Stimulated activated CD8-positive, alpha-beta memory T cell treated with anti-CD3 and anti-CD28 coated beads, Interleukin-7, amount 100 ng/mL, for 1 hour (primary cell): ENCODE measurements around the gene HAUS7.

Experiments
- DNase-seq, 2 donors: peaks; one replicate each; pipeline ENCODE4 v3.0.0-alpha.2; 2020; ENCODE audit warnings: low read depth in 2 of 2

The HAUS7 gene

GRCh38 chrX:153499341-153499740 is 29.0 kb upstream of the HAUS7 start:
- no peak for DNase-seq

- DNase-seq: no peak
These were observed 28.1 kb upstream of the HAUS7 start for GRCh38 chrX:153498453-153498852.

- DNase-seq: no peak
These were observed 26.2 kb upstream of the HAUS7 start for GRCh38 chrX:153496590-153496959.

- DNase-seq: no peak
These were observed 25.7 kb upstream of the HAUS7 start for GRCh38 chrX:153495903-153496589.

- no peak for DNase-seq
These were observed 25.0 kb upstream of the HAUS7 start for GRCh38 chrX:153495362-153495751.

GRCh38 chrX:153494541-153495361 is 24.4 kb upstream of the HAUS7 start, which contains the start of gene BGN:
Gene BGN, plus strand, starts transcription at chrX:153494980. Its CDS starts 9,652 bp downstream, at chrX:153504632.
- DNase-seq: no peak

- no peak for DNase-seq
These were observed 23.7 kb upstream of the HAUS7 start for GRCh38 chrX:153494061-153494460.

GRCh38 chrX:153493085-153493484 is 22.7 kb upstream of the HAUS7 start:
- no peak for DNase-seq

- DNase-seq: no peak
These were observed 22.2 kb upstream of the HAUS7 start for GRCh38 chrX:153492543-153492942.

GRCh38 chrX:153491918-153492317 is 21.5 kb upstream of the HAUS7 start:
- DNase-seq: no peak

- DNase-seq: no peak
These were observed 21.1 kb upstream of the HAUS7 start for GRCh38 chrX:153491351-153491914.

- DNase-seq: no peak
These were observed 20.0 kb upstream of the HAUS7 start for GRCh38 chrX:153490217-153490930.

GRCh38 chrX:153488231-153488914 is 18.0 kb upstream of the HAUS7 start:
- no peak for DNase-seq

- no peak for DNase-seq
These were observed 17.3 kb upstream of the HAUS7 start for GRCh38 chrX:153487590-153488071.

- DNase-seq: no peak
These were observed 15.8 kb upstream of the HAUS7 start for GRCh38 chrX:153486171-153486570.

- no peak for DNase-seq
These were observed 15.2 kb upstream of the HAUS7 start for GRCh38 chrX:153485396-153486080.

- no peak for DNase-seq
These were observed 12.1 kb upstream of the HAUS7 start for GRCh38 chrX:153482376-153483015.

GRCh38 chrX:153481043-153481442 is 10.7 kb upstream of the HAUS7 start:
- no peak for DNase-seq

- DNase-seq: no peak
These were observed 8.4 kb upstream of the HAUS7 start for GRCh38 chrX:153478746-153479145.

- DNase-seq: no peak
These were observed 7.5 kb upstream of the HAUS7 start for GRCh38 chrX:153477901-153478300.
